Activated T-cell treated with anti-CD3 and anti-CD28 coated beads, Interleukin-2, amount 50 U/mL, for 72 hours (primary cell): Measurements from ENCODE around the gene SESN3. TPM values are rescaled to one million over a fixed set of nuclear protein-coding genes. Genes with fewer than 3 reads are reported as not detected.

Experiments used
- ATAC-seq, 2 donors: fragments of 150-1000 bp; cut with Tn5 transposase; replicated peaks in 1 of 2; 2 replicates each; pipeline ENCODE4 v1.10.0; 2021; ENCODE audit warnings: moderate library complexity in 2 of 2, mild to moderate bottlenecking in 1 of 2
- DNase-seq, 2 donors: peaks; one replicate each; pipeline ENCODE4 v3.0.0; 2021 to 2022; ENCODE audit warnings: mixed read lengths in 1 of 2
- H3K27ac Mint-ChIP-seq: one replicate; pipeline ENCODE4 v1.8.0; 2022; ENCODE audit warnings: mild to moderate bottlenecking, moderate library complexity, mixed read lengths
- H3K27me3 Mint-ChIP-seq: one replicate; pipeline ENCODE4 v1.8.0; 2022; ENCODE audit warnings: low read depth, mixed read lengths
- H3K36me3 Mint-ChIP-seq, 2 donors: one replicate each; pipeline ENCODE4 v1.8.0; 2022; ENCODE audit warnings: mixed read lengths in 2 of 2, mild to moderate bottlenecking in 1 of 2; ENCODE audit not compliant: insufficient read depth in 2 of 2
- H3K4me1 Mint-ChIP-seq: one replicate; pipeline ENCODE4 v1.8.0; 2022; ENCODE audit warnings: low read depth, mixed read lengths
- H3K4me3 Mint-ChIP-seq, 2 donors: one replicate each; pipeline ENCODE4 v1.8.0; 2022; ENCODE audit warnings: mild to moderate bottlenecking in 2 of 2, mixed read lengths in 2 of 2, moderate library complexity in 2 of 2
- H3K9me3 Mint-ChIP-seq, 2 donors: one replicate each; pipeline ENCODE4 v1.8.0; 2022; ENCODE audit warnings: mixed read lengths in 2 of 2
- total RNA-seq, 2 donors: library from RNA; stranded (reverse); gene quantifications; one replicate each; pipeline ENCODE4 v1.2.3, GENCODE V29; 2022

The SESN3 gene
- total RNA-seq, 2 donors from 2014 or later, result 13.7 to 15.6 TPM

DNA sequence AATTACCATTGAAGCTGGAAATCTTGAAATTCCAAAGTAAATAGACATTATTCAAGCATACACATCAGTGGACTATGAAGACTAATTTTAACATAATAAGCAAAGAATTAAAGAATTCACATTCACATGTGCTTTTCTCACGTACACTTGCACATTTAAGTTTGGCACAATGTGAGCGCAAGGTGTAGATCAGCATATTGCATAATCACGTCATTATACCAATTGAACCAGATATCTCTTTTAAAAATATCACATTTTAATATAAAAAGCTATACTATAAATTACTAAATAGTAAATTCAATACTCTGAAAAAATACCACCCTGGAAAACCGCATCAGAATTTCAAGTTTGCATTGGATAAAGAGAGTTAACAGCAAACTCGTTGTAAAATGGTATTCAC is 60.7 kb downstream of the SESN3 start:
- Mint-ChIP-seq H3K4me3 (no peak overlapping the region), H3K4me1 (no peaks in the 10 kb centered on the region), H3K27ac (no peak overlapping the region), H3K36me3 (no peaks in the 10 kb centered on the region), H3K9me3 (no peaks in the 10 kb centered on the region), H3K27me3 (no peaks in the 10 kb centered on the region)
- ATAC-seq (no peak), DNase-seq (no peak)

DNA sequence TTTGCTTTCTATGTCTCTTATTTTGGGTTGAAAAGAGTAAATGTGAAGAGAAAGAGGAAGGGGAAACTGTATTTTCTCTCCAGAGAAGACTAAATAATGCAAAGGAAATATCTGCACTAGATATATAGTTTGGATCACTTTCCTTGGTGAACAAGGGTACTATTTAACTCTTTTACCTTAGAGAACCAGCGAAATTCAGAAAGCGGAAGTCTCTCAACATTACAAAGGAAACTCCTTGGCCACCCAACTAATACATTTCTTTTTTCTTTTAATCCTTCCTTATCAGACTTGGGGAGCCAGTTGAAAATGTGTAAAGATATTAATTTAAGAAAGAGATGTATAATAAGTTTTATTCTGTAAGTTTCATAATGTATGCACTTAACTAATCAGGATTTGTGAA is 64.2 kb downstream of the SESN3 start:
- ATAC-seq (no peak), DNase-seq (no peak)
- Mint-ChIP-seq H3K27ac (no peak overlapping the region), H3K27me3 (no peaks in the 10 kb centered on the region), H3K9me3 (no peaks in the 10 kb centered on the region), H3K4me1 (peaks cover 15% of the 10 kb centered on the region), H3K4me3 (no peak overlapping the region), H3K36me3 (no peaks in the 10 kb centered on the region)

DNA sequence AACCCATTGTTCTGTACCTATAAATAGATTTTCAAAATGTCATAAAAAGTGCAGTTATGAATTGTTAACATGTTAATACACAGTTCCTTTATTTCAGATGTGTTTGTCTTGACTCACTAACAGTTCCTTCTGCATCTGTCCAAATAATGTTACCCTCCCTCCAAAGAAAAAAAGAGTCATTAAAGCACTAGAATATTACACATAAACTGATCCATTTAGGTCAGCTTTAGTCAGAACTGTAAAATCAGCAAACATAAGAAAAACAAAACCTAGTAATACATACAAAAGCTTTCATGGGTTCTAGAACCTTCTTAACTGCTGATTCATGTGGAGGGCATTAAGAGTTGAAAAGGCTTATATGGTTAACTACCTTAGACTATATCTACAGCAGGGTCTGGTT is 65.4 kb downstream of the SESN3 start:
- Mint-ChIP-seq H3K4me1 (peaks cover 15% of the 10 kb centered on the region), H3K9me3 (no peaks in the 10 kb centered on the region), H3K4me3 (no peak overlapping the region), H3K27ac (no peak overlapping the region), H3K36me3 (no peaks in the 10 kb centered on the region), H3K27me3 (no peaks in the 10 kb centered on the region)
- DNase-seq (no peak), ATAC-seq (peak in 1 of 2 donors; percentile 44)

DNA sequence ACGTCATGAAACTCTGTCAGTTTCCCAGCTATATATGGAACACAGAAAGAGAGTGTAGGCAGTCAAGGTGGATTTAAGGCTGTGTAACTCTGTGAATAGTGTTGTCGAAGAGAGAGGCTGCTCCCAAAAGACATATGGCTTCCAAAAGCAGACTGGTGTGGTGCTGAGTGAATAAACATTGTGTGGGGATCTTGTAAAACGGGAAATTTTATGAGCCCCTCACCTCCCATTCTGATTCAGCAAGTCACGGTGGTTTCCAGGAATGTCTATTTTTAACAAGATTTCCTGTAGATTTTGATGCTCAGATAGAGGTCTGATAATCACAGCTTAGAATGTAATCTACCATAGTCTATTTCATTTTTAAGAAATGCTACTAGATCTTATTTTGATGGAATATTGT is 67.9 kb downstream of the SESN3 start:
- Mint-ChIP-seq H3K9me3 (no peaks in the 10 kb centered on the region), H3K36me3 (no peaks in the 10 kb centered on the region), H3K4me3 (peak overlapping the region in 1 of 2 donors; percentile 44), H3K27ac (peak overlapping the region; percentile 16), H3K4me1 (peaks cover 20% of the 10 kb centered on the region), H3K27me3 (no peaks in the 10 kb centered on the region)
- no peak for ATAC-seq
- no peak for DNase-seq

DNA sequence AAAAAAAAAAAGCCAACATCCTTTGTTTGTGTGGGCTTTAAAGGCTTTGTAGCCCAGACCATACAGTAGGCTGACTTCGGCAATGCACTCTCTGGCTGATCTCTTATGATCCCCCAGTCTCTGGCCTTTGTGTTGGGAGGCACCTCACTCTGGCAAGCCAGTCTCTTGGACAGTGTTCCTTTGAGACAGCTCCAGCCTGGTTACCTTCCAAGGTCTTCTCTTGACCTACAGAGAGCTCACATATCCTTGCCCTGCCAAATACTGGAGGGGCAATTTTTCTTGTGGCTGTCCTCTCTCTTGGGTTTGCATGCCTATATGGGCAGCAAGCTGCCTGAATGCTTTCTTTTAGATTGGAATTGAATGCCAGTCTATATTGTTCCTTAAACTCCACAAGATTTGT is 69.8 kb downstream of the SESN3 start:
- no peak for ATAC-seq
- Mint-ChIP-seq H3K27ac (no peak overlapping the region), H3K4me3 (no peak overlapping the region), H3K4me1 (peaks cover 29% of the 10 kb centered on the region), H3K36me3 (no peaks in the 10 kb centered on the region), H3K9me3 (no peaks in the 10 kb centered on the region), H3K27me3 (no peaks in the 10 kb centered on the region)
- DNase-seq, result no peak

DNA sequence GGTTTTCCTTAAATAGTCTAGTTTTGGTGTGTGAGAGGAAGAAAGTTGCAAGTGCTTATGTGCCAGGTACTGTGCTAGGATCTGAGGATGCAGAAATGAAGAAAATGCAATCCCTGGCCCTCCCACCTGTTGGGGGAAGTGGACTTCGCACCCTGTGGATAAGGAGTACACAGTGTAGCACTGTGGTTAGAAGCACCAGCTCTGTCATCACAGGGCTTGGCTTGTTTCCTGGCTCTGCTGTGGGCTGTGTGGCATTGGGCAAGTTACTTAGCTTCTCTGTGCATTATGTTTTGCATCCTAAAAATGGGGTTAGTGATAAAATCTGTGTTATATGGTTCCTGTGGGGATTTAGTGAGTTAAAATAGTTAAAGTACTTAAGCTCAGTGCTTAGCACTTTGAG is 73.2 kb downstream of the SESN3 start:
- H3K27ac Mint-ChIP-seq, result peak overlapping the region; percentile 1
- ATAC-seq, result no peak

DNA sequence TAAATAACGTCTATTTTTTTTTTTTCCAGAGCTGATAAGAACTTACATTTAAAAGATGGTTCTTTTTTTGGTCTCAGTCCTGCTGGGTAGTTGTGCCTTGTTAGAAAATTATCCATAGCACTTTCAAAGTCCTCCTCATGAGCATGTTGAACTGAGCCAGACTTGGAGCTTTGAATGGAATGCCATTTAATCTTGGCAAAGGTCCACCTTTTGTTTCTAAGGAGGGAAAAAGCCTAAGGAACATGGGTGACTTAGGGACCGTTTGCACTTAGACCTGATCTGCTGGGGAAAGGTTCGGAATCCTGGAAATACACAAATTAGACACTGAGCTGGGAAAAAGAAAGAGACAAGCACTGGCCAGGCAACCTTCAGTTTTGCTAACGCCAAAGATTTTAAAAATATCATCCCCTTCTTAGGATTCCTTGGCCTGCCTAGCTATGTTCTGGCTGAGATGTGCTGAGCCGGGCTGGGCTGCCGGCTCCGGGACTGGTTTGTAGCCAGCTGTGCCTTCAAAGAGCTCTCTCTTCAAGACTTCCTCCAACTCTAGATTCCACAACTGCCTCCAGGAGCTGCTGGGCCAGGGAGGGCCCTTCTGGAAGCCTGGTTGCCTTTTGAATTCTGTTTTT is 74.0 kb downstream of the SESN3 start:
- H3K27ac Mint-ChIP-seq, result peak overlapping the region; percentile 1
- H3K9me3 Mint-ChIP-seq, result no peaks in the 10 kb centered on the region
- ATAC-seq (no peak), DNase-seq (no peak)
- H3K27me3 Mint-ChIP-seq, result no peaks in the 10 kb centered on the region
- H3K4me3 Mint-ChIP-seq, result no peak overlapping the region
- H3K36me3 Mint-ChIP-seq, result no peaks in the 10 kb centered on the region
- peaks cover 40% of the 10 kb centered on the region for H3K4me1 Mint-ChIP-seq

More for the DNA sequence above, 73.2 kb downstream of the SESN3 start:
- no peak for DNase-seq
- Mint-ChIP-seq H3K9me3 (no peaks in the 10 kb centered on the region), H3K4me1 (peaks cover 34% of the 10 kb centered on the region), H3K36me3 (no peaks in the 10 kb centered on the region), H3K27me3 (no peaks in the 10 kb centered on the region), H3K4me3 (no peak overlapping the region)

DNA sequence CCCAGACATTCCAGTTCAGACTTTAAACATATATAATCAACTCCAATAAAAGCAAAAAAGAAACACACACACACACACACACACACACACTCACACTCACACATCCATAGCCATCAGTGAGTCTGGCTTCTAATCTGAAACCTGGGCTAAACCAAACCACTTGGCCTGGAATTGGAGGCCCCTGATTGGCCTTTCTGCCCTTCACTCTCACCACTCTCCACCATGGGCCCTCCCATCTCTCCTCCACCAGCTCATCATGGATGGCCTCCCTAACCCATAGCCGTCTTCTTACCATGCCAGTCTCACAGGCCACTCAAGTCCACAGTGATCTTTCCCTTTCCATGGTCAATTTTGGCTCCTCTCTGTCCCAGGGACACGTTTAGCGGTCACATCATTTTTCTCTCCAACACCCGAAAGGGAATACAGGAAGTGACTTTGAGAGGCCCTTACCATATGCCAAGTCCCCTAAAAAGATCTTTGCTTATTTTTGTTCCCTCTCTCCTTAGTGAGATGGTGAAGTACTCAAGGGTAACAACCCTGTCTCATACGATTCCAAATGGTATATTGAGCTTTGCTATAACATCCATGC is 74.8 kb downstream of the SESN3 start:
- no peaks in the 10 kb centered on the region for H3K9me3 Mint-ChIP-seq
- H3K27ac Mint-ChIP-seq, result no peak overlapping the region
- peaks cover 47% of the 10 kb centered on the region for H3K4me1 Mint-ChIP-seq

DNA sequence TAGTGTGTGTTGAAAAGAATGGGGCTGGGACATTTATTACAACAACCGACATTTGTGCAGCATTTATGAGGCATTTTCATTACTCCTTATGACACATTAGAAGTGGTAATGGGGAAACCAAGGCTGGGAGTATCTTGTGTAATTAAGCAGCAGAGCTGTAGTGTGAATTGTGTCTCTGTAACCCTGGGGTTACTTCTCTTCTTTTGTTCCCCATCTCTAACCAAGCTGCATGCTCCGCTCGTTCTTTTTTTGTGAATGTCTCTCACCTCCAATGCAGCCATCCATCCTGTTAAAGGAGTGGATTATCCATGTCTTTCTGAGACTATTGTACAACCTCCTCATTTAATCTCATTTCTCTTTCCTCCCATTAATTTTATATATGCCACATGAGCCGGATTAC is 75.6 kb downstream of the SESN3 start:
- H3K36me3 Mint-ChIP-seq, result no peaks in the 10 kb centered on the region
- H3K4me3 Mint-ChIP-seq, result no peak overlapping the region
- no peak overlapping the region for H3K27ac Mint-ChIP-seq
- H3K4me1 Mint-ChIP-seq, result peaks cover 47% of the 10 kb centered on the region
- H3K27me3 Mint-ChIP-seq, result no peaks in the 10 kb centered on the region
- ATAC-seq (no peak), DNase-seq (no peak)
- no peaks in the 10 kb centered on the region for H3K9me3 Mint-ChIP-seq

More for the DNA sequence above, 74.8 kb downstream of the SESN3 start:
- ATAC-seq (no peak), DNase-seq (no peak)
- H3K36me3 Mint-ChIP-seq, result no peaks in the 10 kb centered on the region
- H3K27me3 Mint-ChIP-seq, result no peaks in the 10 kb centered on the region
- H3K4me3 Mint-ChIP-seq, result no peak overlapping the region

DNA sequence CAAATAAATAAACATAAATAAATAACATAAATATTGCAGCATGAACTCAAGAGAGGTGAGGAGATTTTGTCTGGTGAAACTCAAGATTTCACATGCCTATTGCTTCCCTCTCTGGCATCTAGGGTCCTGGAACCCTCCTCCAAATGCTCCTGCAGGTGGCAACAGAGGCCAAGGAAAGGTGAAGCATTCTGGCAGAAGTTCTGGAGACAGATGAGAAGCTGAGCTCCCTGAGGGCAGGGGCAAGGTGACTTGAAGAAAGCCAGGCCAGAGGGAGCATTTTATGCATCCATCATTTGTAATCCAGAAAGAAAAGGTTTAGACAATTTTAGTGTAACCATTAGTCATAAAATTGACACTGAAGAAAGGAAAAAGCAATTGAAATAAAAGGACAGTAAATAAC is 76.5 kb downstream of the SESN3 start:
- DNase-seq (peak; percentile 66 to 67), ATAC-seq (no peak)
- Mint-ChIP-seq H3K36me3 (no peaks in the 10 kb centered on the region), H3K9me3 (no peaks in the 10 kb centered on the region), H3K27me3 (no peaks in the 10 kb centered on the region), H3K27ac (no peak overlapping the region), H3K4me1 (peaks cover 47% of the 10 kb centered on the region), H3K4me3 (no peak overlapping the region)

DNA sequence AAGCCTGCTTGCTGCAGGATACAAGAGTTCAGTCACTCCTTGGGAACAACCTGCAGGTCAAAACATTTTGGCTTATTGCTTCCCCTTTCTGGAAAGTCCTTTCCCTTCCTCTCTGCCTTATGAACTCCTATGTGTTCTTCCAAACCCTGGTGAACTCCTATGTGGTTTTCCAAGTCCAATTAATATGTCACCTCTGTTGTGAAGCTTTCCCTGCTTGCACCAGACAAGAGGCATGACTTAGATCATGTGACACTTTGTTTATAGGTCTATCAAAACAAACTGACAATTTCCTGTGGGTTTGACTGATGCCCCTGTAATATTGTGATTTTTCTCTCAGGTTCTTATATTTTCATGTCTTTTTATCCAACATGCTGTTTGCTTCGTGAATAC is 77.2 kb downstream of the SESN3 start:
- ATAC-seq, result no peak
- Mint-ChIP-seq H3K9me3 (no peaks in the 10 kb centered on the region), H3K27me3 (no peaks in the 10 kb centered on the region), H3K27ac (peak overlapping the region; percentile 95), H3K4me1 (peaks cover 52% of the 10 kb centered on the region), H3K4me3 (peak overlapping the region; percentile 79 to 93), H3K36me3 (no peaks in the 10 kb centered on the region)
- DNase-seq, result no peak

DNA sequence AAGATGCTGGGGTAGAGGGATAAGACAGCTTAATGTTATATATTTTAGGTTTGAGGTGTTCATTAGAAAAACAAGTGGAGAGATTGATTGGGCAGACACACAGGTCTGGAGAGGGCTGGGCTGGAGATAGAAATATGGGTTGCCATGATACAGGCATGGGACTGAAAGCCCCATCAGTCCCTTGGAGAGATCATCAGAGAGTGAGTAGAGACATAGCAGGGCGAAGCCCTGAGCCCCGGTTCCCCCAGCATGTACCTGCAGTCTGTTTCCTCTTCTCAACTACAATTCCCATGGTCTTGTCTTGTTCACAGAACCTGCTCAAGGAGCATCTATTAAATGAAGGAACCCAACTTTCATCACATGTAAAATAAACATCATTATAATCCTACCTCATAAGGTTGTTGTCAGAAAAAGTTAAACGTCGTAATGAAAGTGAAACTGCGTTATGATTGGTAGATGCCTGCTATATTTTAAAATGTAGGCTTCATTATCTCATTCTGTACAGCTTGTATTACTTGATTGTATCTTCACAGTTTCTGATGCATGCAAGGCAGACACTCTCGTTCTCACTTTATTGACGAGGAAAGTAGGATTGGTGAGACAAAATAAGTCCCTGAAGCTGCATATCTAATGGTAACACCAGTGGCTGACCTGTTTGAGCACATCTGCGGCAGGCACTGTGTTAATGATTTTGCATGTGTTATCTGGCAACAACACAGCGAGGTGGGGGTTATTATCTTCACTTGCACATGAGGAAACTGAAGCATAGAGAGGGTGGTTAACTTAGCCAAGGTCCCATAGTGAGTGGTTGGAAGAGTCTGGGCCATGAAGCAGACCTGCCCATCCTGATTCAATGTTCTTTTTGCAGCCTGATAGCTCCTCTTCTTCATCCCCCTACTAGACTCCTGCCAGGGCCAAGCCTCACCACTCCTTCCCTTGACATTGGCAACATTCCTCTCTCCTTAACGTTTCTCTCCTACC is 77.8 kb downstream of the SESN3 start:
- Mint-ChIP-seq H3K36me3 (no peaks in the 10 kb centered on the region), H3K4me3 (peak overlapping the region; percentile 79 to 93), H3K27ac (peak overlapping the region; percentile 95), H3K9me3 (no peaks in the 10 kb centered on the region), H3K4me1 (peaks cover 50% of the 10 kb centered on the region), H3K27me3 (no peaks in the 10 kb centered on the region)
- peak in 1 of 2 donors; percentile 32 for DNase-seq
- peak; percentile 14 to 35 for ATAC-seq

DNA sequence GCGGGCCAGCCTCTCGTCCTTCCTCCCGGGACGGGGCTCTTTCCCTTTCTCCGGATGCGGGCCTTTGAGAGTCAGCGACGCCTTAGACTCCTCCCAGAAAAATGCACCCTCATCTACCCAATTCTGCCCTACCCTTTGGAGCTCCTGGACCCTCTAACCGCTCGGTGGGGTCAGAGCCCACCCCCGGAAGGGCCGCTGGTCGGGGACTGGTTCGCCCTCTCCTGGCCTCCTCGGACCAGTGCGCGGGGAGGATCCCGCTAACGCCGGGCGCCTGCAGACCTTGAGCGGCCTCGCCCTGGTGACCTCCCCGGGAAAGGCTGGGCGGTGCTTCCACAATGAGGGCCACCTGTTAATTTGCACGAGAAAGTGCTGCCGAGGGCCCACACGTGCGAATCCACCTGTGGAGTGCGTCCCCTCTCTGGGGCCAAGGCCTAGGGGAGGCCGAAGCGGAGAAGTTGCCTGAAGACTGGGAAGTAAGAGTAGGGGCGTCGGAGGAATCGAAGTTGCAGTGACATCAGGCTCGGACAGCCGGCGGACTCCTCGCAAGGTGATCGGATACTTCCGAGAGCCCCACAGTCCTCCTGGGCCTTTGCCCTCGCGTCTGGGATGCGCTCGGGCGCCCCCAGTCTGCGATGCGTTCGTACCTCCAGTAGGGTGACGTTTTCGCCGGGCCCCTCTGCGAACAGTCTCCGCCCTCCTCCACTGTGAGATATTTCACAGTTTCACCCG is 79.9 kb downstream of the SESN3 start:
- Mint-ChIP-seq H3K9me3 (no peaks in the 10 kb centered on the region), H3K4me3 (peak overlapping the region; percentile 79 to 93), H3K27me3 (no peaks in the 10 kb centered on the region), H3K36me3 (no peaks in the 10 kb centered on the region), H3K27ac (peak overlapping the region; percentile 87), H3K4me1 (peaks cover 52% of the 10 kb centered on the region)
- ATAC-seq, result peak; percentile 89 to 93
- DNase-seq, result peak; percentile 91 to 94
